ENCODE results near the gene LIF.

Gene LIF

GRCh38 chr22:30284172-30284571, 37.6 kb upstream of the LIF start:
- DNase-seq (ENCODE audit: low spot score), result no peak

GRCh38 chr22:30283342-30283741, 36.8 kb upstream of the LIF start:
- DNase-seq (ENCODE audit: low spot score), result no peak

GRCh38 chr22:30282616-30283046, 36.1 kb upstream of the LIF start:
- DNase-seq (ENCODE audit: low spot score), result no peak

- DNase-seq (ENCODE audit: low spot score), result no peak
Observed at GRCh38 chr22:30280505-30280904, 33.9 kb upstream of the LIF start.

- no peak for DNase-seq (ENCODE audit: low spot score)
Observed at GRCh38 chr22:30279932-30280331, 33.4 kb upstream of the LIF start.

- DNase-seq (ENCODE audit: low spot score), result no peak
Observed at GRCh38 chr22:30279046-30279788, 32.7 kb upstream of the LIF start.

GRCh38 chr22:30277547-30278344, 31.2 kb upstream of the LIF start:
- no peak for DNase-seq (ENCODE audit: low spot score)

GRCh38 chr22:30276039-30276438, 29.5 kb upstream of the LIF start:
- no peak for DNase-seq (ENCODE audit: low spot score)

- no peak for DNase-seq (ENCODE audit: low spot score)
Observed at GRCh38 chr22:30275625-30276024, 29.1 kb upstream of the LIF start.

GRCh38 chr22:30274437-30274812, 27.9 kb upstream of the LIF start:
- DNase-seq (ENCODE audit: low spot score), result no peak

GRCh38 chr22:30273711-30274436, 27.3 kb upstream of the LIF start:
- no peak for DNase-seq (ENCODE audit: low spot score)

- no peak for DNase-seq (ENCODE audit: low spot score)
Observed at GRCh38 chr22:30272781-30273601, 26.4 kb upstream of the LIF start.

GRCh38 chr22:30270832-30271231, 24.3 kb upstream of the LIF start:
- DNase-seq (ENCODE audit: low spot score), result no peak

GRCh38 chr22:30268331-30268730, 21.8 kb upstream of the LIF start:
- DNase-seq (ENCODE audit: low spot score), result no peak

- peak; percentile 81 for DNase-seq (ENCODE audit: low spot score)
Observed at GRCh38 chr22:30267382-30268302, 21.1 kb upstream of the LIF start.

- DNase-seq (ENCODE audit: low spot score), result peak; percentile 94
Observed at GRCh38 chr22:30266445-30267381, 20.2 kb upstream of the LIF start, which contains the start of gene OSM. Gene OSM, minus strand, starts transcription at chr22:30266851. Its CDS starts 52 bp downstream, at chr22:30266799.

- DNase-seq (ENCODE audit: low spot score), result peak; percentile 89
Observed at GRCh38 chr22:30265823-30266444, 19.4 kb upstream of the LIF start.

GRCh38 chr22:30265131-30265720, 18.7 kb upstream of the LIF start:
- DNase-seq (ENCODE audit: low spot score), result peak; percentile 34

GRCh38 chr22:30263883-30264282, 17.3 kb upstream of the LIF start:
- no peak for DNase-seq (ENCODE audit: low spot score)

Measured in activated CD4-positive, alpha-beta T cell treated with anti-CD3 and anti-CD28 coated beads, Interleukin-2, Interleukin-4, amounts not matched to agents 100 ng/mL and 50 ng/mL, durations not matched to agents 16 hours and 8 hours (primary cell).